Neural cell (in vitro differentiated cells): Measurements from ENCODE around the gene TRIOBP. TPM values are rescaled to one million over a fixed set of nuclear protein-coding genes. Genes with fewer than 3 reads are reported as not detected.
A peak's percentile ranks its signal among the peaks of the same experiment; 100 is the strongest.

Experiments
- H2AFZ ChIP-seq: fragments of 200-600, 300-800 bp; sonication (generic), shearing (Covaris generic); 2 replicates; pipeline ENCODE4 v1.6.0; 2014; ENCODE audit warnings: low read depth, mild to moderate bottlenecking, antibody characterized with exemption, low read length, moderate library complexity
- H3F3A ChIP-seq: fragments of 200-600 bp; shearing (Covaris generic); 2 replicates; pipeline ENCODE4 v1.6.1; 2016; ENCODE audit warnings: mild to moderate bottlenecking, moderate library complexity, mixed read lengths, antibody characterized with exemption, low read length; ENCODE audit not compliant: insufficient read depth, poor library complexity, severe bottlenecking
- H3K27ac ChIP-seq: fragments of 200-600, 300-800 bp; sonication (generic), shearing (Covaris generic); 2 replicates; pipeline ENCODE4 v1.5.1; 2014; ENCODE audit warnings: mild to moderate bottlenecking, low read length, moderate library complexity
- H3K27me3 ChIP-seq: fragments of 300-800, 200-600 bp; sonication (generic), shearing (Covaris generic); 2 replicates; pipeline ENCODE4 v1.6.0; 2014; ENCODE audit warnings: mild to moderate bottlenecking, low read depth, low read length, moderate library complexity; ENCODE audit not compliant: insufficient read depth
- H3K36me3 ChIP-seq: fragments of 300-800, 200-600 bp; sonication (generic), shearing (Covaris generic); 2 replicates; pipeline ENCODE4 v1.5.1; 2014; ENCODE audit warnings: mild to moderate bottlenecking, antibody characterized with exemption, low read length, moderate library complexity; ENCODE audit not compliant: insufficient read depth
- H3K4me2 ChIP-seq: fragments of 300-800, 200-600 bp; sonication (generic), shearing (Covaris generic); 2 replicates; pipeline ENCODE4 v1.6.0; 2014; ENCODE audit warnings: mild to moderate bottlenecking, low read length
- H3K4me3 ChIP-seq: fragments of 300-800, 200-600 bp; sonication (generic), shearing (Covaris generic); 2 replicates; pipeline ENCODE4 v1.5.1; 2014; ENCODE audit warnings: mild to moderate bottlenecking, low read length, moderate library complexity
- H3K79me2 ChIP-seq: fragments of 200-600 bp; shearing (Covaris generic); replicated peaks from 2 replicates; pipeline ENCODE4 v1.6.0; 2014; ENCODE audit warnings: mild to moderate bottlenecking, low read length, moderate library complexity; ENCODE audit not compliant: insufficient read depth
- H3K9ac ChIP-seq: fragments of 300-800, 200-600 bp; sonication (generic), shearing (Covaris generic); 2 replicates; pipeline ENCODE4 v1.6.1; 2016; ENCODE audit warnings: mild to moderate bottlenecking, low read length, mixed read lengths
- H3K9me2 ChIP-seq: fragments of 200-600 bp; shearing (Covaris generic); 2 replicates; pipeline ENCODE4 v1.6.1; 2016; ENCODE audit warnings: mild to moderate bottlenecking, low read length, mixed read lengths; ENCODE audit not compliant: insufficient read depth
- H3K9me3 ChIP-seq: fragments of 200-600, 300-800 bp; sonication (generic), shearing (Covaris generic); 2 replicates; pipeline ENCODE4 v1.6.1; 2016; ENCODE audit warnings: mild to moderate bottlenecking, mixed run types, low read length, moderate library complexity, mixed read lengths
- H4K20me1 ChIP-seq: fragments of 200-600 bp; shearing (Covaris generic); 2 replicates; pipeline ENCODE4 v1.6.1; 2016; ENCODE audit warnings: mild to moderate bottlenecking, mixed run types; ENCODE audit not compliant: insufficient read depth
- EP300 ChIP-seq: fragments of 450-650 bp; conservative IDR thresholded peaks from 2 replicates; pipeline ENCODE4 v1.6.1; 2014; ENCODE audit warnings: antibody characterized with exemption, mild to moderate bottlenecking, moderate library complexity; ENCODE audit not compliant: poor library complexity, severe bottlenecking
- EZH2 ChIP-seq: fragments of 200-600, 300-800 bp; shearing (Covaris generic), sonication (generic); IDR thresholded peaks from 2 replicates; pipeline ENCODE4 v1.6.1; 2014; ENCODE audit warnings: antibody characterized with exemption, low read length, borderline replicate concordance, mild to moderate bottlenecking; ENCODE audit not compliant: insufficient read depth, poor library complexity, severe bottlenecking
- MXI1 ChIP-seq: fragments of 450-650 bp; conservative IDR thresholded peaks from 2 replicates; pipeline ENCODE4 v1.6.1; 2014; ENCODE audit warnings: antibody characterized with exemption, mild to moderate bottlenecking; ENCODE audit not compliant: poor library complexity, severe bottlenecking
- POLR2AphosphoS5 ChIP-seq: IDR thresholded peaks from 2 replicates; pipeline ENCODE4 v1.6.1; 2012
- RAD21 ChIP-seq: fragments of 450-650 bp; conservative IDR thresholded peaks from 2 replicates; pipeline ENCODE4 v1.6.1; 2014; ENCODE audit warnings: antibody characterized with exemption, mild to moderate bottlenecking, moderate library complexity
- SMC3 ChIP-seq: fragments of 450-650 bp; conservative IDR thresholded peaks from 2 replicates; pipeline ENCODE4 v1.6.1; 2014; ENCODE audit warnings: antibody characterized with exemption, mild to moderate bottlenecking, moderate library complexity; ENCODE audit not compliant: poor library complexity
- TAF1 ChIP-seq: IDR thresholded peaks from 2 replicates; pipeline ENCODE4 v1.6.1; 2012; ENCODE audit warnings: low read depth
- polyA plus RNA-seq: library from polyadenylated mRNA; depleted of rRNA; stranded (reverse); fragments of >200 nt; gene quantifications from 2 replicates; pipeline ENCODE4 v1.2.3, GENCODE V29; 2014
- TF ChIP-seq, protein P1 (sequence below): fragments of 450-650 bp; IDR thresholded peaks from 2 replicates; pipeline ENCODE4 v1.5.1; 2014; ENCODE audit warnings: antibody characterized with exemption, mild to moderate bottlenecking, moderate library complexity; ENCODE audit not compliant: poor library complexity, severe bottlenecking
- TF ChIP-seq, protein P2 (sequence below): IDR thresholded peaks from 2 replicates; pipeline ENCODE4 v1.6.1; 2012; ENCODE audit warnings: borderline replicate concordance

TRIOBP gene
- polyA plus RNA-seq, 1 donor from 2014 or later: 16.2 TPM

DNA sequence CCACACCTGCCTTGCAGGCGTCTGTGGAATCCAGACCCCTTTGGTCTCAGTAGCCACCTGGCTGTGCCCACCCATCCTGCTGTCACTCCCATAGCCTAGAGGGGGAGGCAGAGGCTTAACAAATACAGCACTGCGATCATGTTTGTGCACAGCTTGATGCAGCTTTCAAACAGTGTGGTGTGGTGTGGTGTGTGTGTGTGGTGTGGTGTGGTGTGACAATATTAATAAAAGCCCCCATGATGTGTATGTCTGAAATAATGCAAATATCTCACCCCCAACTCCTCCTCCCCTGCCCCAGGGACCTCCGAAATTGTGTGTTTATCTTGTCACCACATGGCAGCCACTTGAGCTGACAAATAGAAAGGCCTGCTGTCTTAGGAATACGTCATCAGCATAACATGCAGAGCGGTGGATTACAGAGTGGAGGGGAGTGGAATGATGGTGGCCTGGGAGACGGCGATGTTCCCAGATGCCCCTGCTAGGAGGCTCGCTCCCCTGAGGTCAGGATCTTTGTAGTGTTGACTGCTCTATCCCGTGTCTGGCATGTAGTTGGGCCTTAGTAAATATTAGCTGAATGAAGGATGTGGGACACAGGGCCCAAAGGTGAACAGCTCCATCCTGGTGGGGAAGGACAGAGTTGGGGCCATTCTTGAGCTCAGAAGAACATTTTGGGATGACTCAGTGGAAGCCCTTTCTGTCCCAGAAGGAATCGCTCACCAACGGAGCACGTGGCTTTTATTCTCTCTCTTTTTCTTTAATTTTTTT, 35.5 kb upstream of the TRIOBP start:
- Histone ChIP-seq H4K20me1 (no peaks in the 10 kb centered on the region), H3F3A (peaks cover 3% of the 10 kb centered on the region), H3K27ac (peak overlapping the region; percentile 94), H3K9me2 (no peaks in the 10 kb centered on the region), H3K79me2 (peaks cover 23% of the 10 kb centered on the region), H3K36me3 (no peaks in the 10 kb centered on the region), H3K4me2 (peak overlapping the region; percentile 80), H2AFZ (no peak overlapping the region), H3K27me3 (no peaks in the 10 kb centered on the region), H3K9ac (peak overlapping the region; percentile 69), H3K4me3 (peak overlapping the region; percentile 93), H3K9me3 (no peaks in the 10 kb centered on the region)
- peak; percentile 80 for TF ChIP-seq MXI1
- no peak for TF ChIP-seq TAF1
- TF ChIP-seq, protein P1, sequence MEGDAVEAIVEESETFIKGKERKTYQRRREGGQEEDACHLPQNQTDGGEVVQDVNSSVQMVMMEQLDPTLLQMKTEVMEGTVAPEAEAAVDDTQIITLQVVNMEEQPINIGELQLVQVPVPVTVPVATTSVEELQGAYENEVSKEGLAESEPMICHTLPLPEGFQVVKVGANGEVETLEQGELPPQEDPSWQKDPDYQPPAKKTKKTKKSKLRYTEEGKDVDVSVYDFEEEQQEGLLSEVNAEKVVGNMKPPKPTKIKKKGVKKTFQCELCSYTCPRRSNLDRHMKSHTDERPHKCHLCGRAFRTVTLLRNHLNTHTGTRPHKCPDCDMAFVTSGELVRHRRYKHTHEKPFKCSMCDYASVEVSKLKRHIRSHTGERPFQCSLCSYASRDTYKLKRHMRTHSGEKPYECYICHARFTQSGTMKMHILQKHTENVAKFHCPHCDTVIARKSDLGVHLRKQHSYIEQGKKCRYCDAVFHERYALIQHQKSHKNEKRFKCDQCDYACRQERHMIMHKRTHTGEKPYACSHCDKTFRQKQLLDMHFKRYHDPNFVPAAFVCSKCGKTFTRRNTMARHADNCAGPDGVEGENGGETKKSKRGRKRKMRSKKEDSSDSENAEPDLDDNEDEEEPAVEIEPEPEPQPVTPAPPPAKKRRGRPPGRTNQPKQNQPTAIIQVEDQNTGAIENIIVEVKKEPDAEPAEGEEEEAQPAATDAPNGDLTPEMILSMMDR: peak; percentile 77
- TF ChIP-seq, protein P2, sequence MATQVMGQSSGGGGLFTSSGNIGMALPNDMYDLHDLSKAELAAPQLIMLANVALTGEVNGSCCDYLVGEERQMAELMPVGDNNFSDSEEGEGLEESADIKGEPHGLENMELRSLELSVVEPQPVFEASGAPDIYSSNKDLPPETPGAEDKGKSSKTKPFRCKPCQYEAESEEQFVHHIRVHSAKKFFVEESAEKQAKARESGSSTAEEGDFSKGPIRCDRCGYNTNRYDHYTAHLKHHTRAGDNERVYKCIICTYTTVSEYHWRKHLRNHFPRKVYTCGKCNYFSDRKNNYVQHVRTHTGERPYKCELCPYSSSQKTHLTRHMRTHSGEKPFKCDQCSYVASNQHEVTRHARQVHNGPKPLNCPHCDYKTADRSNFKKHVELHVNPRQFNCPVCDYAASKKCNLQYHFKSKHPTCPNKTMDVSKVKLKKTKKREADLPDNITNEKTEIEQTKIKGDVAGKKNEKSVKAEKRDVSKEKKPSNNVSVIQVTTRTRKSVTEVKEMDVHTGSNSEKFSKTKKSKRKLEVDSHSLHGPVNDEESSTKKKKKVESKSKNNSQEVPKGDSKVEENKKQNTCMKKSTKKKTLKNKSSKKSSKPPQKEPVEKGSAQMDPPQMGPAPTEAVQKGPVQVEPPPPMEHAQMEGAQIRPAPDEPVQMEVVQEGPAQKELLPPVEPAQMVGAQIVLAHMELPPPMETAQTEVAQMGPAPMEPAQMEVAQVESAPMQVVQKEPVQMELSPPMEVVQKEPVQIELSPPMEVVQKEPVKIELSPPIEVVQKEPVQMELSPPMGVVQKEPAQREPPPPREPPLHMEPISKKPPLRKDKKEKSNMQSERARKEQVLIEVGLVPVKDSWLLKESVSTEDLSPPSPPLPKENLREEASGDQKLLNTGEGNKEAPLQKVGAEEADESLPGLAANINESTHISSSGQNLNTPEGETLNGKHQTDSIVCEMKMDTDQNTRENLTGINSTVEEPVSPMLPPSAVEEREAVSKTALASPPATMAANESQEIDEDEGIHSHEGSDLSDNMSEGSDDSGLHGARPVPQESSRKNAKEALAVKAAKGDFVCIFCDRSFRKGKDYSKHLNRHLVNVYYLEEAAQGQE: no peak
- peak; percentile 68 for TF ChIP-seq SMC3
- no peak for TF ChIP-seq EZH2
- TF ChIP-seq RAD21: peak; percentile 77
- peak; percentile 83 for TF ChIP-seq EP300
- TF ChIP-seq POLR2AphosphoS5: peak; percentile 69

DNA sequence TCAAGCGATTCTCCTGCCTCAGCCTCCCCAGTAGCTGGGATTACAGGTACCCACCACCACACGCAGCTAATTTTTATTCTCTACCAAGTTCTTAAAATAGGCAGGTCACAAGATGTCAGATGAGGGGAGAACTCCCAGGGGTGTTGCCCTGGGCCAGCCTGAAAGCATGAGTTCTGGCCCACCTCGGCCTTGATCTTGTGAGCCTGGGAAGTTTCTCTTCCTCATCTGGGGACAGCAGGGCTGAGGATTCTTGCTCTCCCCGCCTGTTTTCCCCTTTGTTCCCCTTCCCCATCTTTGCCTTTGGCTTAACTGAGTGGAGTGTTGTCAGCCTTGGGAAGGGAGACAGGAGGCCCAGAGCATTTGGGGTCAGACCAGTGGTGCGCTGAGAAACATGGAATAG, 34.8 kb upstream of the TRIOBP start:
- H4K20me1 ChIP-seq: no peaks in the 10 kb centered on the region
- H3K9ac ChIP-seq: peak overlapping the region; percentile 69
- H3F3A ChIP-seq: peaks cover 3% of the 10 kb centered on the region
- H3K27ac ChIP-seq: peak overlapping the region; percentile 94
- H3K4me3 ChIP-seq: peak overlapping the region; percentile 38
- TF ChIP-seq MXI1 (no peak), POLR2AphosphoS5 (no peak), SMC3 (no peak), TAF1 (no peak)
- TF ChIP-seq, protein P1: no peak
- TF ChIP-seq, protein P2: no peak
- no peaks in the 10 kb centered on the region for H3K27me3 ChIP-seq
- H2AFZ ChIP-seq: no peak overlapping the region
- no peak overlapping the region for H3K4me2 ChIP-seq
- no peaks in the 10 kb centered on the region for H3K9me3 ChIP-seq
- H3K9me2 ChIP-seq: no peaks in the 10 kb centered on the region
- peaks cover 23% of the 10 kb centered on the region for H3K79me2 ChIP-seq
- no peaks in the 10 kb centered on the region for H3K36me3 ChIP-seq
